Midbrain (tissue), 1 donor: ENCODE results near the gene NCAPD3.
"Not testable (repeated sequence)": the region's sequence is repeated elsewhere in the genome, so short reads cannot be mapped to it uniquely, and the experiment has no call there.

Experiments used
- DNase-seq: peaks from one replicate; lab custom pipeline; 2025; lab: John Stamatoyannopoulos, UW

NCAPD3 gene

GRCh38 chr11:134223836-134224709 lies at the start of gene NCAPD3, which contains the start of gene VPS26B:
Gene NCAPD3, minus strand, starts transcription at chr11:134223967. Its CDS starts 41 bp downstream, at chr11:134223926.
Gene VPS26B, plus strand, starts transcription at chr11:134224671. Its CDS starts 452 bp downstream, at chr11:134225123.
- peak; percentile 96 for DNase-seq

GRCh38 chr11:134273317-134273712 lies 49.5 kb upstream of the NCAPD3 start:
- DNase-seq, result no peak

- no peak for DNase-seq
Measured at GRCh38 chr11:134272381-134273316, 48.9 kb upstream of the NCAPD3 start.

- DNase-seq, result no peak
Measured at GRCh38 chr11:134271978-134272377, 48.2 kb upstream of the NCAPD3 start.

GRCh38 chr11:134270250-134270714 lies 46.5 kb upstream of the NCAPD3 start:
- no peak for DNase-seq

- no peak for DNase-seq
Measured at GRCh38 chr11:134267966-134268365, 44.2 kb upstream of the NCAPD3 start.

- no peak for DNase-seq
Measured at GRCh38 chr11:134267461-134267860, 43.7 kb upstream of the NCAPD3 start.

- no peak for DNase-seq
Measured at GRCh38 chr11:134266841-134267251, 43.1 kb upstream of the NCAPD3 start.

GRCh38 chr11:134266440-134266839 lies 42.7 kb upstream of the NCAPD3 start:
- no peak for DNase-seq

- DNase-seq, result no peak
Measured at GRCh38 chr11:134264966-134265764, 41.4 kb upstream of the NCAPD3 start.

- DNase-seq, result no peak
Measured at GRCh38 chr11:134261626-134262488, 38.1 kb upstream of the NCAPD3 start.

- DNase-seq, result no peak
Measured at GRCh38 chr11:134260983-134261382, 37.2 kb upstream of the NCAPD3 start.

- DNase-seq, result no peak
Measured at GRCh38 chr11:134260503-134260902, 36.7 kb upstream of the NCAPD3 start.

GRCh38 chr11:134258577-134258976 lies 34.8 kb upstream of the NCAPD3 start:
- no peak for DNase-seq

GRCh38 chr11:134257101-134257500 lies 33.3 kb upstream of the NCAPD3 start:
- DNase-seq, result no peak

GRCh38 chr11:134255184-134255561 lies 31.4 kb upstream of the NCAPD3 start:
- DNase-seq, result not testable (repeated sequence)

- no peak for DNase-seq
Measured at GRCh38 chr11:134254433-134255183, 30.8 kb upstream of the NCAPD3 start.

GRCh38 chr11:134253188-134253993 lies 29.6 kb upstream of the NCAPD3 start, which contains the start of the genes ACAD8 and THYN1:
Gene ACAD8, plus strand, starts transcription at chr11:134253568. Its CDS starts 33 bp downstream, at chr11:134253601.
Gene THYN1, minus strand, starts transcription at chr11:134253352. Its CDS starts 470 bp downstream, at chr11:134252882.
- peak; percentile 97 for DNase-seq
